GM10847 (cell line): ENCODE results near the gene SOCS3.
A peak's percentile ranks its signal among the peaks of the same experiment; 100 is the strongest.

ENCODE experiments used
- POLR2A ChIP-seq: IDR thresholded peaks from 2 replicates; pipeline ENCODE4 v1.6.1; 2011; ENCODE audit not compliant: insufficient read length; ENCODE audit errors: extremely low read depth

SOCS3 gene

DNA sequence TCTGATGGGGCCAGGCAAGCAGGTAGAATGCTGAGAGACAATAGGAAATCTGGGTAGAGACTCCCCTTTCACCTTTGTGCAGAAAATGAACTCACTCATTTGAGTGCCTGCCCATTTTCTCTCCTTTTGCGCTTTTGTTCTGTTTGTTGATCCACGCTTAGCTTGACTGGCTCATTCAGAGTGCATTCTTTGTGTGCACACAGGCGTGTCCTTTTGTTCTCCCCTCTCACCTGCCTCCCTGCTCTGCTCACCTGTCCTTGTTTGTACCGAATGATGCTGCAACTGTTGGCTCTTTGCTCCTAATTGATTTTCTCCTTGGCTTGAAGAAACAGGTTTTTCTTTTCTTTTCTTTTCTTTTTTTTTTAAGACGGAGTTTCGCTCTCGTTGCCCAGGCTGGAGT is 34.3 kb upstream of the SOCS3 start:
- no peak for TF ChIP-seq POLR2A

DNA sequence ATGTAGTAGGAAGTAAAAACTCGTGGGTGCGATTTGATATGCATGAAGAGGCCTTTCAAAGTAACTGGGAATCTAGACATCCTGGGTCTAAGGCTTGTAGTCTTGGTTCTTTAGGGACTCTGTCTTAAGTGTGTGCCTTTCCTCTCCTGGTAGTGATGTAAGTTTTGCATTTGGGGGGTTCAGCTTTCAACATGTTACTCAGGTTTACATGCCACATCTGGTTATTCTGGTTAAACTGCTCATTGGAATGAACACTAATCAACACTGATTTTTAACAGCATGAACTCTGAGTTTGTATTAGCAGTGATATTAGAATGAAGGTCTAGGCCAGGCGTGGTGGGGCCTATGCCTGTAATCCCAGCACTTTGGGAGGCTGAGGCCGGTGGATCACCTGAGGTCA is 33.7 kb upstream of the SOCS3 start:
- no peak for TF ChIP-seq POLR2A

DNA sequence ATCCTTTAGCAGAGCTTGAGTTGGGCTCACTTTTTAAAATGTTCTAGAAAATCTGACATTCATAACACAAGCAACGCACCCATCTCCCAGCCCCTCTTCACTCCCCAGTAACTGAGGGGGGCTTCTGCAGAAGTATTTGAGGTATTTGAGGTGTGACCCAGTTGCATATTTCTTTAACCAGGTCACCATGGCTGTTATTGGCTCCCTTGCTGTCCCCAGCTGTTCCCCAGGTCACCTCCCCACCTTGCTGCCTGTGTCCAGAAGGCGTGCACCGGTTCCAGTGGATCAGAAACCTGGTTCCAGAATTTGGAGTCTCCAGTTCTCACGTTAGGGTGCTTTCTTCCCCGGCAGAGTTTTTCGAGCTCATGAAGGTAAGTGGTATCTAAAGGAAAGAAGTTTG is 32.4 kb upstream of the SOCS3 start:
- no peak for TF ChIP-seq POLR2A

DNA sequence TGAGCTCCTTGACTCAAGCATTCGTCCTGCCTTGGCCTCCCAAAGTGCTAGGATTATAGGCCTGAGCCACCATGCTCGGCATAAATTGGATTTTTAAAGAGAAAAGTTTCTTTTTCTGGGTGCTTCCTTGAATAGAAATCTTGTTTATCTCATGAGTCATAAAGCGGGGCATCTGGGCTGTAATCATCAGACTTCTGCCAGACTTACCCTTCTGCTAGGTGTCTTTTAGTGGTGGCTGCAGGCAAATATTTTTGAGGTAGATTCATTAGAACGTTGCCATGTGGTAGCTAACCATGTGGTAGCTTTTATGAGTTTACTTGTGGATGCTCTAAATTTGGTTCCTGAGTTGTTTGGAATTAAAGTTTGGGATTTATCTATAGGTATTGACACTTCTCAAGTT is 32.0 kb upstream of the SOCS3 start:
- TF ChIP-seq POLR2A = no peak

DNA sequence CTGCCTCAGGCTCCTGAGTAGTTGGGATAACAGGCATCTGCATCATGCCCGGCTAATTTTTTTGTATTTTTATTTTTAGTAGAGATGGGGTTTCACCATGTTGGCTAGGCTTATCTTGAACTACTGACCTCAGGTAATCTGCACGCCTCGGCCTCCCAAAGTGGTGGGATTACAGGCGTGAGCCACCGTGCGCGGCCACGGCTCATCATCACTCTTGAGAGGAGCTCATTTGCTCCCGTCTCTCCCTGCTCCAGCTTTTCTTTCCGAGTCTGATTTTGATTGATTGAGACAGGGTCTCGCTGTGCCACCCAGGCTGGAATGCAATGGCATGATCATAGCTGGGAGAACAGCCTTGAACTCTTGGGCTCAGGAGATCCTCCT is 31.2 kb upstream of the SOCS3 start:
- no peak for TF ChIP-seq POLR2A

DNA sequence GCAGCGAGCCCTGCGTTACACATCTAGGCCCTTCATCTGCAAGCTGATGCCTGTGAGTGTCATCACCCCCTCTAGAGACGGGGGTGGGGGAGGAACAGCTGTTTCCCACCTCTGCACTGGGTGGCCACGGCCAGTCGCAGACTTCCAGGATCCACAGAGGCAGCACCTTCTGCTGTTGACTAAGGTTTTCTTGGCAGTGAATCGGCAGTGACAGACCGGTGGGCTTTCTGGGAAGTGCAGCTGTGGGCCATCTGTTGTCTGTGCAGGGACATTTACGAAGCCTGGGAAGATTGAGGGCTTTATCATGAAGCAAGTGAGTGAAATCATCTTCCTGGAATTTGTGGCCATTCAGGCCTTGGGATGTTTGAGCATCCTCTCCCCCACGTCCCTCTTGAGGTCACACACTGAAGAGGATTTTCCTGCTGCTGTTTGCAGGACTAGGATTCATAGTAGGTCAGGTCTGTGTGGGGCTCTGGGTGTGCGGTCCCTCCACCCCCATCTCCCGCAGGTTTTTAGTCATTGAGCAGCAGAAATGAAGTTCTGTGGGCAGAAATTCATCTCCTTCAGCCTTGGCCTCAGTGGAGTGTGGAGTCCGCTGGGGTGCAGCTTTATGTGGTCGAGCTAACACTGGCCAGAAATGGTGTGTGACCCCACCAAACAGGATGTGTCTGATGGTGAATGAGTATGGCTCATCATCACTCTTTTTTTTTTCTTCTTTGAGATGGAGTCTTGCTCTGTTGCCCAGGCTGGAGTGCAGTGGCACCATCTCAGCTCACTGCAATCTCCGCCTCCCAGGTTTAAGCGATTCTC is 30.6 kb upstream of the SOCS3 start:
- TF ChIP-seq POLR2A = no peak

DNA sequence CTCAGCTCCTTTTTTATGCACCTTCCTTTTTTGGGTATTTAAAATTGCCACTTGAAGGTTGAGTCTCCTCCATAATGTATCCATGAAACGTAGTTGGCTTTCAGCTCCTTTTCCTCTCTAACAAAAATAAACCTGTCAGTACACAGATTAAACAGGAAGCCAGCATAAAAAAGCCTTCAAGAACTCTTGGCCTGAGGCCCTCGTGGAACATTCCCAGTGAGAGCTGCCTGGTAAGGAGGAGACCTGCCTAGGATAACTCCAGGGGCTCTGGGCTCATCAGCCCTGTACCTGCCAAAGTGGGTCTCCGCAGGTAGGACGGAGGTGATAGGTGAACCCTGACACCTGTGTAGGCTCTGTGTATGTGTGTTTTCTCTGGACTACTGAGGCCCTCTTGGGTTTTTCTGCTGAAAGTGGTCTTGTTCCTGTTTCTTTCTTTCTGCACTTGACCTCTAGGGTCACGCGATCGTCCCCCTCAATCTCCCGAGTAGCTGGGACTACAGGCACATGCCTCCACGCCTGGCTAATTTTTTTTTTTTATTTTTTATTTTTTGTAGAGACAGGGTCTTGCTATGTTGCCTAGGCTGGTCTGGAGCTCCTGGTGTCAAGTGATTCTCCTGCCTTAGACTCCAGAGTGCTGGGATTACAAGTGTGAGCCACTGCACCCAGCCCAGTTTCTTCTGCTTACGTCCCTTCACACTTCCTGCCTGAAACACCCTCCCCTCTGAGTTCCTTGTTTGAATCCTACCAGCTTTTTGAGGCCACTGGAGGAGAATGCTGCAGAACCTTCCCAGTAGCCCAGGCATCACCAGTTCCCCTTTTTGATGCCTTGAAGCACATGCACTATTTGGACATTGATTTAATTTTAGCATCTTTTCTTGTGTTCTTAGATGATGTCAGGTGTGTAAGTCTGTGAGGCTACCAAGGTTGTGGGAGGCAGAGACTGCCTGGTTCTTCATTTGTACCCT is 28.4 kb upstream of the SOCS3 start:
- TF ChIP-seq POLR2A = no peak

DNA sequence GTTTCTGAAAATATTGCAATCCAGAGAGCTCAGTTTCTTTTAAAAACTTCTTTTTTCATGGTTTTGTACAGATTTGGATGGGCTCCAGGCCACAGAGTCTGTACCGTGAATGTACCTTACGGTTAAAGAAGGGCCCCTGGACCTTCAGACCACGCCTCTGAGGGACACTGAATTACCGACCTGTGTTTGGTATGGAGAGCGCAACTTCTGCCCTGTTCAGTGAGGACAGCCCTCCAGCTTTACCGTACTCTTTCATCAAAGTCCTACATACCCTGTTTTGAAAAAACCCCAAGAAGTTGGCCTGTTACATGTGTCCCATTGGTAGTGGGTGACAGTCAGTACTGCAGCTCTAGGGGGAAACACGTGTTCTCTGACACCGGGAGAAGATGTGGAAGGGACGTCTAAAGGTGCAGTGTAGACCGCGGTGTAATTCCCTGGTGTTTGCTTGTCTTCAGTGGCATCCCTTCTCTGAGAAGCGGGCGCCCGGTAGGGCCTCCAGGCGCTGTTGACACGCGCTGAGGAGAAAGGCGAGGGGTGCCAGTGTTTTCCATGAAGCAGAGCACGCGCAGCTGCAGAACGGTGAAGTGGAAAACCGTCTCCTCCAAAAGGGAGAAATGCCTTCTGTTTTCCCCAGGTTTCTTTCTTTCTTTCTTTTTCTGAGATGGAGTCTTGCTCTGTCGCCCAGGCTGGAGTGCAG is 24.8 kb upstream of the SOCS3 start:
- no peak for TF ChIP-seq POLR2A

DNA sequence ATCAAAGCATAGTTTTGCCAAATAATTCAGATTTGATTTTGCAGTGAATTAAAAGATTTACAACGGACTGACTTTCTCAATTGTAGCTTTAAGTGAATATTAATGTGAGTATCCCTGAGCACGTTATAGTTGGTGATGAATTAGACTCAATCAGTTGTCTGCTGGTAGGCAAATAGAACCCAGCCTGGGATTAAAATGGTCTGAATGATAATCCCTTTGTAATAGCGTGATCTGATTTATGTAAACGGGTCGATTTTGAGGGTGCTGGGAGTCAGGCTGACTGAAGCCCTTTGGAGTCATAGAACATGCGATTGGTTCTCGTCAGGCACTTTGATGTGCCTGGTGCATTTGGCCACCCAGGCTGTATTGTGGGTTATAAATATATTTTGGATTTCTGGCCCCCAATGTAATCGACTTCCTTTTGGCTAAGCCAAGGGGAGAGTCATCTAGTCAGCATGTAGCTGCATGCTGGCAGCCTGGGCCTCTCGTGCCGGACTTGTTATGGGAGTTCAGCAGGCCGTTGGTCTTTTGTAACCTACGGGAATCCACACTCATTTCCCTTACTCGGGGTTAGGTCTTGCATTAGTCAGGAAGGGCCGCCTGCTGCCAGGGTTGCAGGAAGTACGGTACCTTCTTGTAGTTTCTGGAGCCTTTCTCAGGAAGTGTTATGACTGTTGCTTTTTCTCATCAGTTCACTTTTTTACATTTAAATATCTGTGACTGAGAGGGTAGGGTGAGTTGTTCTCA is 24.0 kb upstream of the SOCS3 start:
- no peak for TF ChIP-seq POLR2A

DNA sequence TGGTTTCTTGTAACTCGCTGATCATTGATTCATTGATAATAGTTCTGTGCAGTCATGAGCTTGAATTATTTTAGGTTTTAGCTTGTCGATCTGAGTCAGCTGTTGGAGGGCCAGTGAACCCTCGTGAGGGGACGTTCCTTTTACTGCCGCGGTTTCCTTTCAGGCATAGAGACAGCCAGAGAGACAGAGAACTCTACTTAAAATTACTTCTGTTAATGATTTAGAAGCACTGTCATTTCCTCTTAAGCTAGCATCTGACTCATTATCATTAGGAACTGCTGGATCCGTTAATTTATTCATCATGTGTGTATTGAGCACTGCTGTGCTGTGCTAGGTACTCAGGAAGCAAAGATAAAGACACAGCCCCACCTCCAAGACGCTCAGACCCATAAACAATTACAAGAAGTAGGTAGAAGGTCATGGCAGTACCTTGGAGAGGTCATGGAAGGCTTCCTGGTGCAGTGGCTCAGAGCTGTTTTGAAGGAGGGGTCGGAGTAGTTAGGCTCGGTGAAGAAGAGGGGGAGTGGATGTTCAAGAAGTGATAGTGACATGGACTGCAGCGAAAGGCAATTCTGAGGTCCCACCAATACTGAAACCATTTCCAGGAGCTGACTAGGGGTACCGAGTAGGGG is 21.8 kb upstream of the SOCS3 start:
- TF ChIP-seq POLR2A = no peak

DNA sequence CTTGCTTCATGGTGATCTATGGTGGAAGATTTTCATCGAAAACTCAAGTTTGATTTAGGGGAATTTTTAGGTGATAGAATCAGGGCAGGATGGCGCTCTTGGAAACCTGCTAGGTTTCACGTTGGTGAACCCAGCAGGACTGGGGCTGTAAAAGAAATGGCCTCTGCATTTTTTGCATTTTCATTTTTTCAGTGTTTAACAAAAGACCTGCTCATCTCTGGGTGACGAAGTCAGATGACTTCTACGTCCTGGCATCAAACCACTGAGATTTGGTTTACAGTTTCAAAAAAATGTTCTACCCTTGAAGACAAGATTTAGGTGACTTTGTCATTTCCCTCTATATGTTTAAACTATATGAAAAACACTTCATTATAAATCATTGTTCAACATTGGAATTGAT is 20.5 kb upstream of the SOCS3 start:
- no peak for TF ChIP-seq POLR2A

DNA sequence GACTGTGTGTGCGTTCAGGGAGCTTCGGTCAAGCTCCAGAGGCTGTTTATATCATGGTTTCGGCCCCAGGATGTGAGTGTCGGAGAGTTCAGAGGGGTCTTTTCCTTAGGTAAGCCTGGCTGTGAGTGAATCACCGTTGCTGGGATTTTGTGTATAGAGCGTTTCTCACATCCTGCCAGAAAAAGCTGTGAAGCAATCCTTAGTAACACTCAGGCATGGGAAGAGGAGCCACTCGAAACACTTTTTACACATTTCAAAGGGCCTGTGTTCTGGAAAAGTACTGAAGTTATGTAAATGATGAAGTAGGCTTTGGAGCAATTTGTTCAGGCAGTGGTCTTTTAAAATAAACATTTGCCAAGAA is 19.2 kb upstream of the SOCS3 start:
- no peak for TF ChIP-seq POLR2A

DNA sequence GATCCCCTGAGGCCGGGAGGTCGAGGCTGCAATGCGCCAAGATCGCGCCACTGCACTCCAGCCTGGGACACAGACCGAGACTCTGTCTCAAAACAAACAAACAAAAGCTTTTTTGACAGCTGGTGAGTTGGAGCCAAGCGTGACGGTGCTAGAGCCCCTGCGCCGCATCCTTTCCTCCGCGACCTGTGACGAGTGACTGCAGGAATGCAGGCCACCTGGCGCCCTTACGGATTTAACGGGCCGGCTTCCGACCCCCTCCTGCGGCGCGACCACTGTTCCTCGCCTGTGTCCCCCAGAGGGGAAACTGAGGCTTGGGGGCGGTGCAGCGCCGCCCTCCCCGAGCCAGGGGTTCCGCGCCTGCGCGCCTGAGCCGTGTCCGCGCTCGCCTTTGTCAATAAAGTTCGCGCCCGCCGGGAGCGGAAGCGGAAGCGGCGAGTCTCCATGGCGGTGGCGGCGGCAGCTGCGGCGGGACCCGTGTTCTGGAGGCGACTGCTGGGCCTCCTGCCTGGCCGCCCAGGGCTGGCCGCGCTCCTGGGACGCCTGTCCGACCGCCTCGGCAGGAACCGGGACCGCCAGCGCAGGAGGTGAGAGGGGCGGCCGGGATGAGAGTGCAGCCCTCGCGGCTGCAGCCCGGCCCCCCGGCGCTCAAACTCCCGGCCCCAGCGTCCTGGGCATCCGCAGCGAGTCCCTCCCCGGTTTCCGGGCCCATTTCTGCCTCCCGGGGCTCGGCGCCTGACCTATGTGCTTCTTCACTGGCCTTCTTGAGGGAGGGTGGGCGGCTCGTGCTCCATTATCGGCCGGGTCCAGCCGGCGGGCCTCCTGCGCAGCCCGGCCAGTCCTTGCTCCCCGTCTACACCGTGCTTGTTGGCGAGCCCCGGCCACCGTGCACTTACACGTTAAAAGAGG is 18.6 kb upstream of the SOCS3 start, which contains the start of gene PGS1:
PGS1 (plus strand) TSS at position 425 of the 906 bp plus-strand sequence; CDS start at position 442, 17 bp downstream.
- peak; percentile 68 for TF ChIP-seq POLR2A

DNA sequence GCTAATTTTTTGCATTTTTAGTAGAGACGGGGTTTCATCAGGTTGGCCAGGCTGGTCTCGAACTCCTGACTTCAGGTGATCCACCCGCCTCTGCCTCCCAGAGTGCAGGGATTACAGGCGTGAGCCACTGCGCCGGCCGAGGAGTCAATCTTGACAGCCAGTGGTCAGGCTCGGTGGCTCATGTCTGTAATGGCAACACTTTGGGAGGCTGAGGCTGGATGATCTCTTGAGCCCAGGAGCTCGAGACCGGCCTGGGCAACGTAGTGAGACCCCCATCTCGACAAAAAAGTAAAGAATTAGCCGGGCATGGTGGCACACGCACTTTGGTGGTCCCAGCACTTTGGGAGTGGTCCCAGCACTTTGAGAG is 18.0 kb upstream of the SOCS3 start:
- TF ChIP-seq POLR2A = no peak

DNA sequence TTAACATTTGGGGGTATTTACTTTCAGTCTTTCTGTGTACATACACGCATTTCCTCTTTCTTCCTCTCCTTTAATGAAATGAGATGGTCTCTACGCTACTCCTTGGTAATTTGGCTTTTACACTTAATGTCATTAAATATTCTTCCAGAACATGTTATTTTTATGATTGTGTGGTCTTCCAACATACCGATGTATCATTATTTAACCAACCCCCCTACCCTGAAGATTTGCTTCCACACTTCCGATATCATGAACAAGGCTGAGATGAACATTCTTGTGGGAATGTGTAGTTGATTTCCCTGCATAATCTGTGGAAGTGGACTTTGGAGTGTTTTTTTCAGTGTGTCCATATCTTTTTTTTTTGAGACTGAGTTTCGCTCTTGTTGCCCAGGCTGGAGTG is 16.3 kb upstream of the SOCS3 start:
- TF ChIP-seq POLR2A = no peak
